GM15510 (cell line): ENCODE results near the gene CREB5.

Source experiments
- POLR2A ChIP-seq: IDR thresholded peaks from 3 replicates; pipeline ENCODE4 v1.6.1; 2011; ENCODE audit warnings: borderline replicate concordance; ENCODE audit not compliant: insufficient read length; ENCODE audit errors: extremely low read depth

CREB5 gene

GRCh38 chr7:28411876-28412662 lies at the start of gene CREB5:
TSS of gene CREB5 (plus strand) at chr7:28412518. CDS start at chr7:28412915, 397 bp downstream.
- no peak for TF ChIP-seq POLR2A

GRCh38 chr7:28362812-28363211 lies 49.5 kb upstream of the CREB5 start:
- TF ChIP-seq POLR2A = no peak

GRCh38 chr7:28364082-28364481 lies 48.2 kb upstream of the CREB5 start:
- no peak for TF ChIP-seq POLR2A

GRCh38 chr7:28369523-28369922 lies 42.8 kb upstream of the CREB5 start:
- no peak for TF ChIP-seq POLR2A

- TF ChIP-seq POLR2A = no peak
These were observed 40.5 kb upstream of the CREB5 start for GRCh38 chr7:28371846-28372245.

GRCh38 chr7:28373990-28374389 lies 38.3 kb upstream of the CREB5 start:
- TF ChIP-seq POLR2A = no peak

- no peak for TF ChIP-seq POLR2A
These were observed 36.6 kb upstream of the CREB5 start for GRCh38 chr7:28375729-28376128.

GRCh38 chr7:28376634-28377033 lies 35.7 kb upstream of the CREB5 start:
- TF ChIP-seq POLR2A = no peak

- no peak for TF ChIP-seq POLR2A
These were observed 33.7 kb upstream of the CREB5 start for GRCh38 chr7:28378574-28379149.

GRCh38 chr7:28381466-28381865 lies 30.9 kb upstream of the CREB5 start:
- no peak for TF ChIP-seq POLR2A

- no peak for TF ChIP-seq POLR2A
These were observed 30.2 kb upstream of the CREB5 start for GRCh38 chr7:28382144-28382543.

- no peak for TF ChIP-seq POLR2A
These were observed 28.3 kb upstream of the CREB5 start for GRCh38 chr7:28383975-28384374.

GRCh38 chr7:28389504-28390395 lies 22.6 kb upstream of the CREB5 start:
- TF ChIP-seq POLR2A = no peak

GRCh38 chr7:28390426-28390825 lies 21.9 kb upstream of the CREB5 start:
- TF ChIP-seq POLR2A = no peak

GRCh38 chr7:28392289-28392688 lies 20.0 kb upstream of the CREB5 start:
- no peak for TF ChIP-seq POLR2A
